Right kidney (tissue), 1 donor: ENCODE measurements around the gene LCN9.
"Not testable (repeated sequence)": the region's sequence is repeated elsewhere in the genome, so short reads cannot be mapped to it uniquely, and the experiment has no call there.

Experiments
- DNase-seq: peaks from one replicate; pipeline ENCODE4 v3.0.0-alpha.2; 2016

LCN9 gene

GRCh38 chr9:135672786-135673185 is 9.7 kb downstream of the LCN9 start:
- DNase-seq = not testable (repeated sequence)

GRCh38 chr9:135673941-135674340 is 10.8 kb downstream of the LCN9 start:
- no peak for DNase-seq

- no peak for DNase-seq
These were observed 11.9 kb downstream of the LCN9 start for GRCh38 chr9:135674977-135675376.

GRCh38 chr9:135676891-135677290 is 13.8 kb downstream of the LCN9 start:
- no peak for DNase-seq

- no peak for DNase-seq
These were observed 14.6 kb downstream of the LCN9 start for GRCh38 chr9:135677641-135678168.

GRCh38 chr9:135678236-135679017 is 15.3 kb downstream of the LCN9 start:
- no peak for DNase-seq

- no peak for DNase-seq
These were observed 16.9 kb downstream of the LCN9 start for GRCh38 chr9:135680056-135680455.

GRCh38 chr9:135681161-135681560 is 18.1 kb downstream of the LCN9 start:
- DNase-seq = no peak

- DNase-seq = no peak
These were observed 20.4 kb downstream of the LCN9 start for GRCh38 chr9:135683401-135684034.

GRCh38 chr9:135684691-135685090 is 21.6 kb downstream of the LCN9 start:
- DNase-seq = no peak

GRCh38 chr9:135687216-135687615 is 24.1 kb downstream of the LCN9 start:
- DNase-seq = no peak

- DNase-seq = no peak
These were observed 25.9 kb downstream of the LCN9 start for GRCh38 chr9:135689011-135689410.

- no peak for DNase-seq
These were observed 27.9 kb downstream of the LCN9 start for GRCh38 chr9:135690836-135691570.

GRCh38 chr9:135692410-135692809 is 29.3 kb downstream of the LCN9 start:
- no peak for DNase-seq

- DNase-seq = no peak
These were observed 30.2 kb downstream of the LCN9 start for GRCh38 chr9:135693265-135693664.

- DNase-seq = no peak
These were observed 30.7 kb downstream of the LCN9 start for GRCh38 chr9:135693771-135694170.

GRCh38 chr9:135694414-135694813 is 31.3 kb downstream of the LCN9 start:
- DNase-seq = no peak

GRCh38 chr9:135695036-135695435 is 31.9 kb downstream of the LCN9 start:
- no peak for DNase-seq

- no peak for DNase-seq
These were observed 32.5 kb downstream of the LCN9 start for GRCh38 chr9:135695642-135696041.

GRCh38 chr9:135696446-135696845 is 33.3 kb downstream of the LCN9 start:
- DNase-seq = no peak

GRCh38 chr9:135697226-135697625 is 34.1 kb downstream of the LCN9 start:
- DNase-seq = no peak

- DNase-seq = no peak
These were observed 35.1 kb downstream of the LCN9 start for GRCh38 chr9:135698236-135698635.

GRCh38 chr9:135698767-135699166 is 35.7 kb downstream of the LCN9 start:
- no peak for DNase-seq
